GM23338 (cell line): ENCODE results near the gene CHD2.

ENCODE experiments used
- CREB1 ChIP-seq: fragments of 250-450 bp; sonication (Bioruptor Pico); IDR thresholded peaks from 2 replicates; pipeline ENCODE4 v1.5.0; 2020; ENCODE audit warnings: low read depth, mild to moderate bottlenecking, moderate library complexity
- CTCF ChIP-seq, 2 experiments: fragments of 200-600 bp in 1 of 2; sonication (generic) in 1 of 2; conservative IDR thresholded peaks; 2 replicates each; pipeline versions ENCODE4 v1.5.1 to v1.6.1; 2016 to 2017; ENCODE audit warnings: antibody characterized with exemption in 2 of 2, low read depth in 2 of 2, mild to moderate bottlenecking in 2 of 2, moderate library complexity in 1 of 2
- POLR2AphosphoS5 ChIP-seq: IDR thresholded peaks from 2 replicates; pipeline ENCODE4 v1.6.1; 2016; ENCODE audit warnings: antibody characterized with exemption, low read depth
- TF ChIP-seq, protein P1 (sequence below): IDR thresholded peaks from 2 replicates; pipeline ENCODE4 v1.6.1; 2016; ENCODE audit warnings: antibody characterized with exemption

GRCh38 chr15:93063796-93064690 is 163.9 kb downstream of the CHD2 start:
- no peak for TF ChIP-seq CTCF (conservative IDR thresholded peaks at IDR 0.05; ENCODE audit: low read depth in 2 of 2)
- no peak for TF ChIP-seq CREB1
- TF ChIP-seq POLR2AphosphoS5 = no peak
- TF ChIP-seq, protein P1, sequence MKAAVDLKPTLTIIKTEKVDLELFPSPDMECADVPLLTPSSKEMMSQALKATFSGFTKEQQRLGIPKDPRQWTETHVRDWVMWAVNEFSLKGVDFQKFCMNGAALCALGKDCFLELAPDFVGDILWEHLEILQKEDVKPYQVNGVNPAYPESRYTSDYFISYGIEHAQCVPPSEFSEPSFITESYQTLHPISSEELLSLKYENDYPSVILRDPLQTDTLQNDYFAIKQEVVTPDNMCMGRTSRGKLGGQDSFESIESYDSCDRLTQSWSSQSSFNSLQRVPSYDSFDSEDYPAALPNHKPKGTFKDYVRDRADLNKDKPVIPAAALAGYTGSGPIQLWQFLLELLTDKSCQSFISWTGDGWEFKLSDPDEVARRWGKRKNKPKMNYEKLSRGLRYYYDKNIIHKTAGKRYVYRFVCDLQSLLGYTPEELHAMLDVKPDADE = no peak
